ENCODE measurements around the gene ICAM3.

GRCh38 chr19:10317857-10318462 is 21.5 kb downstream of the ICAM3 start:
- TF ChIP-seq, protein P1, sequence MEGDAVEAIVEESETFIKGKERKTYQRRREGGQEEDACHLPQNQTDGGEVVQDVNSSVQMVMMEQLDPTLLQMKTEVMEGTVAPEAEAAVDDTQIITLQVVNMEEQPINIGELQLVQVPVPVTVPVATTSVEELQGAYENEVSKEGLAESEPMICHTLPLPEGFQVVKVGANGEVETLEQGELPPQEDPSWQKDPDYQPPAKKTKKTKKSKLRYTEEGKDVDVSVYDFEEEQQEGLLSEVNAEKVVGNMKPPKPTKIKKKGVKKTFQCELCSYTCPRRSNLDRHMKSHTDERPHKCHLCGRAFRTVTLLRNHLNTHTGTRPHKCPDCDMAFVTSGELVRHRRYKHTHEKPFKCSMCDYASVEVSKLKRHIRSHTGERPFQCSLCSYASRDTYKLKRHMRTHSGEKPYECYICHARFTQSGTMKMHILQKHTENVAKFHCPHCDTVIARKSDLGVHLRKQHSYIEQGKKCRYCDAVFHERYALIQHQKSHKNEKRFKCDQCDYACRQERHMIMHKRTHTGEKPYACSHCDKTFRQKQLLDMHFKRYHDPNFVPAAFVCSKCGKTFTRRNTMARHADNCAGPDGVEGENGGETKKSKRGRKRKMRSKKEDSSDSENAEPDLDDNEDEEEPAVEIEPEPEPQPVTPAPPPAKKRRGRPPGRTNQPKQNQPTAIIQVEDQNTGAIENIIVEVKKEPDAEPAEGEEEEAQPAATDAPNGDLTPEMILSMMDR (IDR thresholded peaks at IDR 0.05), result no peak
- no peak for TF ChIP-seq POLR2A (IDR thresholded peaks at IDR 0.05)
